GM06990 (cell line): Measurements from ENCODE around the gene TBCEL.
"Not testable (repeated sequence)": the region's sequence is repeated elsewhere in the genome, so short reads cannot be mapped to it uniquely, and the experiment has no call there.

Experiments
- DNase-seq: peaks from one replicate; pipeline ENCODE4 v3.0.0-alpha.2; 2011; ENCODE audit not compliant: insufficient read length; ENCODE audit errors: extremely low read depth
- H3K27me3 ChIP-seq: replicated peaks from 2 replicates; pipeline ENCODE4 v1.6.0; 2011; ENCODE audit warnings: low read length; ENCODE audit not compliant: control insufficient read depth, insufficient read depth
- H3K36me3 ChIP-seq: 2 replicates; pipeline ENCODE4 v1.5.1; 2011; ENCODE audit warnings: low read length; ENCODE audit not compliant: control insufficient read depth, insufficient read depth
- H3K4me3 ChIP-seq: replicated peaks from 2 replicates; pipeline ENCODE4 v1.5.1; 2011; ENCODE audit warnings: low read depth, mild to moderate bottlenecking, control low read depth, low read length
- TF ChIP-seq, protein P1 (sequence below): IDR thresholded peaks from 2 replicates; pipeline ENCODE4 v1.5.1; 2011; ENCODE audit warnings: low read length, control low read depth, mild to moderate bottlenecking, inconsistent platforms; ENCODE audit not compliant: insufficient read depth, poor library complexity, severe bottlenecking

Gene TBCEL

DNA sequence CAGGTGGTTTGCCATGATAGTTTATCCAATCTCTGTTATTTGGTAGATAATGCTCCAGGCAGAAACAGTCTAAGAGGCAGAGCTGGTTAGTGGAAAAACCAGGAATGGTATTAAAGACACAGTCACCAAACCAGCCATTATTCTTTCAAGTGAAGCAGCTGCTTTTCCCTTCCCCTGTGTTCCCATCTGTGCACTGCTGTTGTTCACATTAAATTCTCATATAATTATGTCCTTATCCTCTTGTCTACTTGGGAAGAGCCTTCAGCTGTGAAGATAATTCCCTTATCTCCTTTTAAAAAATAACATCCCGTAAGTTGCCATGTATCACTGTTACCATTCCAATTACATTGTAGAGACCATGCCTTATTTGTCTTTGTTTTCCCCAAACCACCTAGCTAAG, 5.2 kb upstream of the TBCEL start:
- DNase-seq = no peak

GRCh38 chr11:121021718-121022117, 2.2 kb upstream of the TBCEL start:
- not testable (repeated sequence) for H3K36me3 ChIP-seq, H3K27me3 ChIP-seq, DNase-seq

More for the DNA sequence above, 5.2 kb upstream of the TBCEL start:
- Histone ChIP-seq H3K36me3 (no peaks in the 10 kb centered on the region), H3K4me3 (no peak overlapping the region), H3K27me3 (no peaks in the 10 kb centered on the region)
- TF ChIP-seq, protein P1, sequence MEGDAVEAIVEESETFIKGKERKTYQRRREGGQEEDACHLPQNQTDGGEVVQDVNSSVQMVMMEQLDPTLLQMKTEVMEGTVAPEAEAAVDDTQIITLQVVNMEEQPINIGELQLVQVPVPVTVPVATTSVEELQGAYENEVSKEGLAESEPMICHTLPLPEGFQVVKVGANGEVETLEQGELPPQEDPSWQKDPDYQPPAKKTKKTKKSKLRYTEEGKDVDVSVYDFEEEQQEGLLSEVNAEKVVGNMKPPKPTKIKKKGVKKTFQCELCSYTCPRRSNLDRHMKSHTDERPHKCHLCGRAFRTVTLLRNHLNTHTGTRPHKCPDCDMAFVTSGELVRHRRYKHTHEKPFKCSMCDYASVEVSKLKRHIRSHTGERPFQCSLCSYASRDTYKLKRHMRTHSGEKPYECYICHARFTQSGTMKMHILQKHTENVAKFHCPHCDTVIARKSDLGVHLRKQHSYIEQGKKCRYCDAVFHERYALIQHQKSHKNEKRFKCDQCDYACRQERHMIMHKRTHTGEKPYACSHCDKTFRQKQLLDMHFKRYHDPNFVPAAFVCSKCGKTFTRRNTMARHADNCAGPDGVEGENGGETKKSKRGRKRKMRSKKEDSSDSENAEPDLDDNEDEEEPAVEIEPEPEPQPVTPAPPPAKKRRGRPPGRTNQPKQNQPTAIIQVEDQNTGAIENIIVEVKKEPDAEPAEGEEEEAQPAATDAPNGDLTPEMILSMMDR = no peak

DNA sequence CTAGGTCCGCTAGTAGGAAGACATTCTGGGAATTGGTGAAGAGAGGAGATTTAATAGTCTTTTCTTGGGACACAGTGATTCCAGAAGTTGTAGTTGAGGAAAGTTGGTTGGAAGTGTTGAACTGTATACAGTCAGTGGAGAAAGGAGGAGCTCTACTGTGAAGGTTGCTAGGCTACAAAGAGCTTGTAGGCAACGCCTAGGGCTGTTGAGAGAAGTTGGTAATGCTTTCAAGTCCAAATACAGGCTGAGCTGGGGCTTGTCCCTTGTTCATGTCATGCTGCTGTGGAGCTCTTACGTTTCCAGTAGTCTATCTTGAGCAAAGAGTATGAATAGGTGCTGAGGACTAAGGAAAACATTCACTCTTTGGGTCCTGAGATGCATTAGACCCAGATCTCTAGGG, 1.1 kb downstream of the TBCEL start:
- no peak for DNase-seq
- H3K4me3 ChIP-seq = peak overlapping the region; percentile 87
- TF ChIP-seq, protein P1 = no peak
- no peaks in the 10 kb centered on the region for H3K27me3 ChIP-seq
- no peaks in the 10 kb centered on the region for H3K36me3 ChIP-seq

More at GRCh38 chr11:121021718-121022117, 2.2 kb upstream of the TBCEL start:
- not testable (repeated sequence) for H3K4me3 ChIP-seq

GRCh38 chr11:121029153-121029552, 5.3 kb downstream of the TBCEL start:
- H3K27me3 ChIP-seq = no peaks in the 10 kb centered on the region
- no peak overlapping the region for H3K4me3 ChIP-seq
- H3K36me3 ChIP-seq = no peaks in the 10 kb centered on the region
- no peak for DNase-seq
- TF ChIP-seq, protein P1 = no peak

DNA sequence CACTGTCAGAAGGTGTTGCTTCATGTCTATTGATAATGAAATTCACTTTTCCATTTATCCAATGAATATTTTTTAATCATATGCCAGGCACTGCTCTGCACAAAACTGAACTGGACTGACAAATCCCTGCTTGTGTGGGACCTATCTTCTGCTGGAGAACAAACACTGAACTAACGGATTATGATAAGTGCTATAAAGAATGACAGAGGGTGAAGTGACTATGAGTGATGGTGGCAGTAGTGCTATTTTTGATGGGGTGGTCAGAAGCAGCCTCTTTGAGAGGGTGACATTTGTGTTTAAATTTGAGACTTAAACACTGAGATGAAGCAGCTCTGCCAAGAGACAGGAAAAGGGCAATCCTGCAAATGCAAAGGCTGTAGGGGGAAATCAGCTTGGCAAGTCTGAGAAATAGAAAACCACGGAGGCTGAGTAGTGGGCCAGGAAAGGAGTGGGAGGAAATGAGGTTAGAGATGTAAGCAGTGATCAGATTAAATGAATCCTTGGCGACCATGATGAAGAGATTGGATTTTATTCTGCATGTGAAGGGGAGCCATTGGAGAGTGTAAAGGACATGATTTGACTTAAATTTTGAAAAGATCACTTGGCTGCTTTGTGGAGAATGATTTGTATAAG, 6.0 kb downstream of the TBCEL start:
- Histone ChIP-seq H3K4me3 (no peak overlapping the region), H3K36me3 (no peaks in the 10 kb centered on the region), H3K27me3 (no peaks in the 10 kb centered on the region)
- TF ChIP-seq, protein P1 = no peak
- DNase-seq = no peak

DNA sequence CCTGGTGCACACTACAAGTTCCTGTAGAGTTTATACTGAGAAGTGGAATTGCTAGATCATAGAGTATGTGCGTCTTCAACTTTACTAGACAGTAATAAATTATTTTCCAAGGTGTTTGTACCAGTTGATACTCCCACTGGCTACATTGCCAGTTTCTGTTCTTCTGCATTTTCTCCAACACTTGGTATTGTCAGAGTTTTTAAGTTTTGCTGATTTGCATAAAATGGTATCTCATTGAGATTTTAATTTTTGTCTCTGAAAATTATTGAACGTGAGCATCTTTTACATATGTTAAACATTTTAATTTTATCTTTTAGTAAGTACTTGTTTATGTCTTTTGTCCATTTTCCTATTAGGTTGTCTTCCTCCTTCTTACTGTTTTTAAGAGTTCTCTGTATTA, 7.3 kb downstream of the TBCEL start:
- H3K4me3 ChIP-seq = no peak overlapping the region
- no peaks in the 10 kb centered on the region for H3K27me3 ChIP-seq
- H3K36me3 ChIP-seq = no peaks in the 10 kb centered on the region
- TF ChIP-seq, protein P1 = no peak
- DNase-seq = no peak

DNA sequence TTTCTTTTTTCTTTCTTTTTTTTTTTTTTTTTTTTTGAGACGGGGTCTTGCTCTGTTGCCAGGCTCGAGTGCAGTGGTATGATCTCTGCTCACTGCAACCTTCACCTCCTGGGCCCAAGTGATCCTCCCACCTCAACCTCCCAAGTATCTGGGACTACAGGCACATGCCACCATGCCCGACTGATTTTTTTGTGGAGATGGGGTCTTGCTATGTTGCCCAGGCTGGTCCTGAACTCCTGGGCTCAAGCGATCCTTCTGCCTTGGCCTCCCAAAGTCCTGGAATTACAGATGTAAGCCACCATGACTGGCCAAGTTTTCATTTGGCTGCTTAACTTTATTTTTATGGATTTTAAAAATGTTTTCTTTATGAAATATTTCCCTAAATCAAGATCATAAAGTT, 7.7 kb downstream of the TBCEL start:
- not testable (repeated sequence) for H3K27me3 ChIP-seq, DNase-seq, H3K4me3 ChIP-seq, H3K36me3 ChIP-seq
